ENCODE data around the gene APOF. TPM values are rescaled to one million over a fixed set of nuclear protein-coding genes. Genes with fewer than 3 reads are reported as not detected.
A peak's percentile ranks its signal among the peaks of the same experiment; 100 is the strongest.

Gene APOF
- total RNA-seq, 1 experiment from 2014 or later, result not detected

DNA sequence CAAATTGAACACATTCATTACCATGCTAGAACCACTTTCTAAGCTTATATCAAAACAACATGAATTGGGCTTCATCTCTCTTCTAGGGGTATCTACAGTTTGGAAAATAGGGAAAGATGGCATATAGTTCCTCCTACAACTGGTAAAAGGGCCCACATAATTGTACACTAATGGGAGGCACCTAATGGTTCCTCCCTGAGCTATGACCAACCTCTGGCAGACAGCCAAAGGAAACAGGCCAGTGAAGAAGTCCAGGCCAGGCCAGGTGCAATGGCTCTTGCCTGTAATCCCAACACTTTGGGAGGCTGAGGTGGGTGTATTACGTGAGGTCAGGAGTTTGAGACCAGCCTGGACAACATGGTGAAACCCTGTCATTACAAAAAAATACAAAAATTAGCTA is 23.2 kb upstream of the APOF start:
- Histone ChIP-seq H3K4me3 (no peak overlapping the region), H3K9me3 (replicated peaks) (no peaks in the 10 kb centered on the region)
- no peak for DNase-seq (ENCODE audit: low read depth in 1 of 2, low spot score in 2 of 2)

GRCh38 chr12:56382611-56383010 is 20.0 kb upstream of the APOF start:
- no peaks in the 10 kb centered on the region for H3K27me3 ChIP-seq (replicated peaks)
- H3K27ac ChIP-seq, result no peak overlapping the region
- 0 out of 2 replicates have a peak, but pooled peaks cover 4% of the 10 kb centered on the region for H3K4me1 ChIP-seq (replicated peaks)
- DNase-seq (ENCODE audit: low read depth in 1 of 2, low spot score in 2 of 2), result no peak
- H3K4me3 ChIP-seq, result no peak overlapping the region
- H3K36me3 ChIP-seq, result no peaks in the 10 kb centered on the region
- H3K9me3 ChIP-seq (replicated peaks), result no peaks in the 10 kb centered on the region

More for the DNA sequence above, 23.2 kb upstream of the APOF start:
- H3K4me1 ChIP-seq (replicated peaks), result 0 out of 2 replicates have a peak, but pooled peaks cover 4% of the 10 kb centered on the region
- no peaks in the 10 kb centered on the region for H3K36me3 ChIP-seq
- H3K27ac ChIP-seq, result no peak overlapping the region
- no peaks in the 10 kb centered on the region for H3K27me3 ChIP-seq (replicated peaks)

- no peak overlapping the region for H3K4me3 ChIP-seq
- H3K36me3 ChIP-seq, result no peaks in the 10 kb centered on the region
- H3K4me1 ChIP-seq (replicated peaks), result peaks cover 5% of the 10 kb centered on the region
- H3K27me3 ChIP-seq (replicated peaks), result no peaks in the 10 kb centered on the region
- no peaks in the 10 kb centered on the region for H3K9me3 ChIP-seq (replicated peaks)
- H3K27ac ChIP-seq, result no peak overlapping the region
- DNase-seq (ENCODE audit: low read depth in 1 of 2, low spot score in 2 of 2), result no peak
Observed at GRCh38 chr12:56377989-56378316, 15.3 kb upstream of the APOF start.

DNA sequence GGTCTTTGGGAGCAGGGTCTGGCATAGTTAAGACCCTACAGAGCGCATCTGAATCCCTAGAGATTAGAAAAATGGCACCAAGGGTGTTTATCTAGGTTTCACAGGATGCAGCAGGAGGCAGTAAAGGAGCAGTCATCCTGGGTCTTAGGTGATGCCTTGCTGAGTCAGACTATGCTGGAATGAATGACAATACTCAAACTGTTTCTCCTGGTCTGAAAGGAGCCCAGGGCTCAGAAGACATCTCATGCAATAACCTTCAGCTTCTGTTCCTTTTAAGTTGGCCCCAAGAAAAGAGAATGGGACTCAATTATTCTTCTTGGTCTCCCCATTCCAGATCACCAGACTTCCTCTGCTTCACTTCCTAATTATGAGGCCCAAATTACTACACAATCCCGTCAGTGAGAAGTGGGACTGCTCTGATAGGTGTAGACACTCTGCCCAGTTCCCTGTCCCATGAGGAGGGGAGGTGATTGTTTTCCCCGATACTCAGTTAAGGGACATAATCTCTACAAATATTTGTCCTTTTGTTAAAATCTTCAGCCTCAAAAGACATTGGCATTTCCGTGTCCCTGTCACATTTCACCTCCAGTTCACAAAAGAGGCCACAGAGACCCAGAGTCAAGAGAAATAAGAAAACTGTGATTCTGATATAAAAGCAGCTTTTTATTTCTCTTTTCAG is 14.8 kb upstream of the APOF start:
- Histone ChIP-seq H3K27me3 (replicated peaks) (no peaks in the 10 kb centered on the region), H3K36me3 (no peaks in the 10 kb centered on the region), H3K27ac (no peak overlapping the region), H3K4me1 (replicated peaks) (peaks cover 5% of the 10 kb centered on the region), H3K4me3 (no peak overlapping the region), H3K9me3 (replicated peaks) (no peaks in the 10 kb centered on the region)
- no peak for DNase-seq (ENCODE audit: low read depth in 1 of 2, low spot score in 2 of 2)

- no peak overlapping the region for H3K4me3 ChIP-seq
- DNase-seq (ENCODE audit: low read depth in 1 of 2, low spot score in 2 of 2), result no peak
- H3K27ac ChIP-seq, result no peak overlapping the region
- H3K36me3 ChIP-seq, result no peaks in the 10 kb centered on the region
- peaks cover 5% of the 10 kb centered on the region for H3K4me1 ChIP-seq (replicated peaks)
- no peaks in the 10 kb centered on the region for H3K27me3 ChIP-seq (replicated peaks)
- H3K9me3 ChIP-seq (replicated peaks), result no peaks in the 10 kb centered on the region
Observed at GRCh38 chr12:56375598-56376434, 13.2 kb upstream of the APOF start.

GRCh38 chr12:56374726-56375597 is 12.3 kb upstream of the APOF start:
- H3K27ac ChIP-seq, result no peak overlapping the region
- H3K4me1 ChIP-seq (replicated peaks), result peaks cover 5% of the 10 kb centered on the region
- DNase-seq (ENCODE audit: low read depth in 1 of 2, low spot score in 2 of 2), result peak in 1 of 2 experiments; percentile 8
- no peaks in the 10 kb centered on the region for H3K27me3 ChIP-seq (replicated peaks)
- H3K9me3 ChIP-seq (replicated peaks), result no peaks in the 10 kb centered on the region
- no peaks in the 10 kb centered on the region for H3K36me3 ChIP-seq
- no peak overlapping the region for H3K4me3 ChIP-seq

DNA sequence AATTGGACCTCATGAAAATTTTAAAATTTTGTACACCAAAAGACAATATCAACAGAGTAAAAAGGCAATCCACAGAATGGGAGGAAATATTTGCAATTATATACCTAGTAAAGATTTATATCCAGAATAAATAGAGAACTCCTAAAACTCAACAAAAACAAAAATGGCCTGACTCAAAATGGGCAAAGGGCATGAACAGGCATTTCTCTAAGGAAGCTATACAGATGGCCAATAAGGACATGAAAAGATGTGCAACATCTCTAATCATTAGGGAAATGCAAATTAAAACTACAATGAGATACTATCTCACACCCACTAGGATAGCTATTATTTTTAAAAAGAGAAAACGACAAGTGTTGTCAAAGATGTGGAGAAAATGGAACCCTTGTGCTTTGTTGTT is 10.9 kb upstream of the APOF start:
- H3K27me3 ChIP-seq (replicated peaks), result no peaks in the 10 kb centered on the region
- H3K27ac ChIP-seq, result no peak overlapping the region
- no peak for DNase-seq (ENCODE audit: low read depth in 1 of 2, low spot score in 2 of 2)
- H3K4me1 ChIP-seq (replicated peaks), result peaks cover 5% of the 10 kb centered on the region
- no peak overlapping the region for H3K4me3 ChIP-seq
- no peaks in the 10 kb centered on the region for H3K9me3 ChIP-seq (replicated peaks)
- no peaks in the 10 kb centered on the region for H3K36me3 ChIP-seq

DNA sequence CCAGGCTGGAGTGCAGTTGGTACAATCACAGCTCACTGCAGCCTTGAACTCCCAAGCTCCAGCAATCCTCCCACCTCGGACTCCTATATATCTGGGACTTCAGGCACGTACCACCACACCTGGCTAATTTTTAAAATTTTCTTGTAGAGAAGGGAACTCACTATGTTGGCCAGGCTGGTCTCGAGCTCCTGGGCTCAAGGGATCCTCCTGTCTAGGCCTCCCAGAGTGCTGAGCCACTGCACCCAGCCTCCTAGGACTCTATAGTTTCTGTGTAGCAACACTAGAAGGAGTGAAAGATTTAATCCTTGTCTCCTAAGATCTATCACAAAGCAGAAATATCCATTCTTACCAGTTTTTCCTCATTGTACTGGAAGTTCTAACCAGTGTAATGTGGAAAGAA is 4.3 kb upstream of the APOF start:
- Histone ChIP-seq H3K4me3 (no peak overlapping the region), H3K27ac (no peak overlapping the region), H3K4me1 (replicated peaks) (no peaks in the 10 kb centered on the region), H3K27me3 (replicated peaks) (no peaks in the 10 kb centered on the region), H3K9me3 (replicated peaks) (no peaks in the 10 kb centered on the region), H3K36me3 (no peaks in the 10 kb centered on the region)
- no peak for DNase-seq (ENCODE audit: low read depth in 1 of 2, low spot score in 2 of 2)

DNA sequence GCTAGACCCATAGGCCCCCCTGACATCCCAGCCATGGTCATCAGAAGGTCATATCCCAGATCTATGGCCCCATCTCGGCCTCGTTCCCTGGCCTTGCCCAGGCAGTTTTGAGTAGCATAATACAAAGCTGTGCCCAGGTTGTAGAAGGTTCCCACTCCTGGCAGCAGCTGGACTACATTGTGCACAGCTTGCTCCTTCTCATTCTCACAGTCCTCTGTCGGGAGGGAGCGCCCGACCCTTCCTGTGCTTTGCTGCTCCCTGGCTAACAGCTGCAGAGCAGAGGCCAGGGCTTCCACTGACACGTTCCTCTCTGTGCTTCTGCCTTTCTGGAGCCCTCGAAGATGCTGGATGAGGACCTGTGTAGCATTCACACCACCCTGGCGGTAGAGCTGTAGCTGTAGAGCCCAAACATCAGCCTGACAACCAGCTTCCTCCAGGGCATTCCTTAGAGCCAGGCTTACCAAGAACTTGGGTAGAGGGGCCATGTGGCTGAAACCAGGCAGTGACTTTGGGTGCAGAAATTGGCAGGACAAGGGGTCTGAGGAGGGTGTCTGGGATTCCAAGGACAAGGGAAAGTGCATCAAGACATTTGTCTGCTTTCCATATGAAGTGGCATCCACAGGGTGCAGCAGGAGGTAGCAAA is 1.0 kb downstream of the APOF start:
- no peak for DNase-seq (ENCODE audit: low read depth in 1 of 2, low spot score in 2 of 2)
- Histone ChIP-seq H3K4me1 (replicated peaks) (peaks cover 14% of the 10 kb centered on the region), H3K4me3 (no peak overlapping the region), H3K9me3 (replicated peaks) (no peaks in the 10 kb centered on the region), H3K27me3 (replicated peaks) (no peaks in the 10 kb centered on the region), H3K27ac (no peak overlapping the region), H3K36me3 (no peaks in the 10 kb centered on the region)

DNA sequence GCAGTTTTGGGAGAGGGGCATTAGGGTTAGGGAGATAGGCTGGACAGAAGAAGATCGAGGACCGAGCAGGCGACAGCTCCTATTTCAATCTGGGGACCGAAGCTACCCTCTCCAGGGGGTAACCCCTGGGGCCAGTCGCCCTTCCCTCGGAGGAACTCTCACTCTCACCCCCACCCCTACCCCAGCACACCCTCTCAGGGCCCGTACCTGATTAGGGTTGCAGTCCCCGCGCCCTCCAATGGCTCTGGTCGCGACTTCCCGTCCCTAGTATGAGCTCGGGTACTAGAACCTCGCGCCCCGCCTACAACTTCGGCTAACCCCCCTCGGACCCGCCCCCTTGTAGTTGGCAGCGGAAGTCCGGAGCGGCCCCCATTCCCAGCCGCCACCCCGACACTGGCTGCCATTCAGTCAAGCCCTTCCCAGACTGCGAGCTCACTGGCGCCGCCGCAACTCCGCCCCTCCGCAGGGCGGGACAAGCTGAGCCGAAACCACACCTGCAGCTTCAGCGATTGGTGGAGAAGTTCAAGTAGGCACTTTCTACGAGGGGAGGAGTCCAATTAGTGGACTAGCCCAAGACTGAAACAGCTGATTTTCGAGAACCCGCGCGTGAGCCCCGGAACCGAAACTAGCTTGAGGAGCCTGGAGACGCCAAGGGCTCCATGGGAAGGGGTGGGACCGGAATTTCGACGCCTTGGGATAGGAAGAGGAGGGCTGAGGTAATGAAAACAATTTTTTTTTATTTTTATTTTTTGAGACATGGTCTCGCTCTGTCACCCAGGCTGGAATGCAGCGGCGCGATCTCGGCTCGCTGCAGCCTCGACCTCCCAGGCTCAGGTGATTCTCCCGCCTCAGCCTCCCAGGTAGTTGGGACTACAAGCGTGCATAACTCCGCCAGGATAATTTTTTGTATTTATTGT is 2.5 kb downstream of the APOF start, which contains the start of gene STAT2:
Gene STAT2 (minus strand): TSS at position 257 of the 917 bp plus-strand sequence. CDS start 3,536 bp downstream, outside the sequence.
- Histone ChIP-seq H3K4me1 (replicated peaks) (peaks cover 14% of the 10 kb centered on the region), H3K4me3 (peak within 1 kb of the TSS; percentile 59), H3K36me3 (peaks cover 12% of the 10 kb centered on the region), H3K9me3 (replicated peaks) (no peaks in the 10 kb centered on the region), H3K27me3 (replicated peaks) (no peaks in the 10 kb centered on the region), H3K27ac (peak within 1 kb of the TSS; percentile 86)
- peak; percentile 99 for DNase-seq (ENCODE audit: low read depth in 1 of 2, low spot score in 2 of 2)

DNA sequence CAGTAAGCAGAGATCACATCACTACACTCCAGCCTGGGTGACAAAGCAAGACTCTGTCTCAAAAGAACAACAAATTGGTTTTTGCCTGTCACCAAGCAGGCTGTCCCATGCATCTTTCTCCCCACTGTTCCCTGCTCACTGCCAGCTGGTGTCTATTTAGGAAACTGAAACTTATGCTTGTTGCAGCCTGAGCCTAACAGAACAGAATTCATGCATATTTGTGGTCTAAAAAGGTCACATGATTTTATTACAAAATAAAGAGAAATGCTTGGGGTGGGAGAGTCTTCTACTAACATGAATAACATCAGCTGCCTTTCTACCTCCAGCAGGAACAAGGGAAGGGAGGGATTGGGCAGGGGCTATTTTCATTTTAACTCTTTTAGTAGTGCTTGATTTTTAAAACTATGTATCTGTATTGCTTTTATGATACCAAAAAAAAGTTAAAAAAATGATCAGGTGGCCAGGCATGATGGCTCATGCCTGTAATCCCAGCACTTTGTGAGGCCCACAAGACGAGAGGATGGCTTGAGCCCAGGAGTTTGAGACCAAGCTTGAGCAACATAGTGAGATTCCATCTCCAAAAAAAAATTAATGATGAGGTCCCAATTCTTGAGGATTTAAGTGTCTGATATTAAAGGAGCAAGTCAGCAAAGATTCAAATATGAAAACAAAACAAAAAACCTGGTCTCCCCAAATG is 3.7 kb downstream of the APOF start:
- H3K9me3 ChIP-seq (replicated peaks), result no peaks in the 10 kb centered on the region
- H3K27ac ChIP-seq, result peak overlapping the region; percentile 55
- no peaks in the 10 kb centered on the region for H3K27me3 ChIP-seq (replicated peaks)
- peak in 1 of 2 experiments; percentile 72 for DNase-seq (ENCODE audit: low read depth in 1 of 2, low spot score in 2 of 2)
- H3K4me1 ChIP-seq (replicated peaks), result peaks cover 14% of the 10 kb centered on the region
- H3K4me3 ChIP-seq, result peak overlapping the region; percentile 59
- peaks cover 22% of the 10 kb centered on the region for H3K36me3 ChIP-seq

- no peaks in the 10 kb centered on the region for H3K27me3 ChIP-seq (replicated peaks)
- DNase-seq (ENCODE audit: low read depth in 1 of 2, low spot score in 2 of 2), result no peak
- H3K4me3 ChIP-seq, result no peak overlapping the region
- H3K36me3 ChIP-seq, result peaks cover 91% of the 10 kb centered on the region
- no peak overlapping the region for H3K27ac ChIP-seq
- H3K9me3 ChIP-seq (replicated peaks), result no peaks in the 10 kb centered on the region
- no peaks in the 10 kb centered on the region for H3K4me1 ChIP-seq (replicated peaks)
Observed at GRCh38 chr12:56351325-56351724, 11.3 kb downstream of the APOF start.

Measured in SJSA1 (cell line).